Measurements from ENCODE around the gene HSPA14. TPM values are rescaled to one million over a fixed set of nuclear protein-coding genes. Genes with fewer than 3 reads are reported as not detected.

HSPA14 gene, protein sequence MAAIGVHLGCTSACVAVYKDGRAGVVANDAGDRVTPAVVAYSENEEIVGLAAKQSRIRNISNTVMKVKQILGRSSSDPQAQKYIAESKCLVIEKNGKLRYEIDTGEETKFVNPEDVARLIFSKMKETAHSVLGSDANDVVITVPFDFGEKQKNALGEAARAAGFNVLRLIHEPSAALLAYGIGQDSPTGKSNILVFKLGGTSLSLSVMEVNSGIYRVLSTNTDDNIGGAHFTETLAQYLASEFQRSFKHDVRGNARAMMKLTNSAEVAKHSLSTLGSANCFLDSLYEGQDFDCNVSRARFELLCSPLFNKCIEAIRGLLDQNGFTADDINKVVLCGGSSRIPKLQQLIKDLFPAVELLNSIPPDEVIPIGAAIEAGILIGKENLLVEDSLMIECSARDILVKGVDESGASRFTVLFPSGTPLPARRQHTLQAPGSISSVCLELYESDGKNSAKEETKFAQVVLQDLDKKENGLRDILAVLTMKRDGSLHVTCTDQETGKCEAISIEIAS
- total RNA-seq, result 7.2 and 8.3 TPM in 2 replicates

DNA sequence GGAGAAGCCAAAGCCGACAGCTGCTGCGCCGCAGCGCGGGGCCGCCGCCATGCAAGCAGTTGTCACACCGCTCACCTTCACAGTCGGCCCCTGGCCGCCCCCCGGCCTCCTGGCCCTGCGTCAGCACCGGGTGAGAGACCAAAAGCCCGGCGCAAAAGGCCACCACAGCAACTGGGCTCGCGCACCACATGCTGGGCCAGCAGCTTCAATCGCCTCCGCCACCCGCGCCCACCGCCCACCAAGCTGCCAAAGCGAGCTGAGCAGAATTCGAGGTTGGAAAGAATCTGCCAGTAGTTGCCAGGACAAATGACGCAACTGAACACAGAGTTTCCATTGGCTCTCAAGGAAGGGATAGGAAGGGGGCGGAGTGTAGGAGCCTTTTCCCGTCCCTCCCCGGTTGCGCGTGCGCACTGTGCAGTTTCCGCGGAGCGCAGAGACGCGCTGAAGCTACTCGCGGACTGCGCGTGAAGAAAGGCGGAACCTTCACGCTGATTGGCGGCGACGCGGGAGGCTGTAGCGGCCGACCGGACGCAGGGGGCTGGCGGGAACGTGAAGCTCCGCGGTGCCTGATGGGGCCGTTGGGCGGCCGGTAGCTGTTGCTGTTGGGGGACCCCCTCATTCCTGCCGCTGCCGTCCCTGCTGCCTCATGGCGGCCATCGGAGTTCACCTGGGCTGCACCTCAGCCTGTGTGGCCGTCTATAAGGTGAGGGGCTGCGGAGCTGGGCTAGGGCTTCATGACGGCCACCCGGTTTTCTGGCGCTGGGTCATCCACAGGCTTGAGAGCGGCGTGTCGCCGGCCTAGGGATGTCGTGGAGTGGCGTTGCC lies at the start of gene HSPA14, which contains the start of the genes CDNF and MSANTD7:
Gene HSPA14 (plus strand): TSS at position 550 of the 825 bp plus-strand sequence. CDS start 97 bp downstream, at position 647.
Gene CDNF (minus strand): TSS at position 281 of the 825 bp plus-strand sequence. CDS start 91 bp downstream, at position 190.
Gene MSANTD7 (plus strand): TSS at position 550 of the 825 bp plus-strand sequence. CDS start 3,979 bp downstream, outside the sequence.

DNA sequence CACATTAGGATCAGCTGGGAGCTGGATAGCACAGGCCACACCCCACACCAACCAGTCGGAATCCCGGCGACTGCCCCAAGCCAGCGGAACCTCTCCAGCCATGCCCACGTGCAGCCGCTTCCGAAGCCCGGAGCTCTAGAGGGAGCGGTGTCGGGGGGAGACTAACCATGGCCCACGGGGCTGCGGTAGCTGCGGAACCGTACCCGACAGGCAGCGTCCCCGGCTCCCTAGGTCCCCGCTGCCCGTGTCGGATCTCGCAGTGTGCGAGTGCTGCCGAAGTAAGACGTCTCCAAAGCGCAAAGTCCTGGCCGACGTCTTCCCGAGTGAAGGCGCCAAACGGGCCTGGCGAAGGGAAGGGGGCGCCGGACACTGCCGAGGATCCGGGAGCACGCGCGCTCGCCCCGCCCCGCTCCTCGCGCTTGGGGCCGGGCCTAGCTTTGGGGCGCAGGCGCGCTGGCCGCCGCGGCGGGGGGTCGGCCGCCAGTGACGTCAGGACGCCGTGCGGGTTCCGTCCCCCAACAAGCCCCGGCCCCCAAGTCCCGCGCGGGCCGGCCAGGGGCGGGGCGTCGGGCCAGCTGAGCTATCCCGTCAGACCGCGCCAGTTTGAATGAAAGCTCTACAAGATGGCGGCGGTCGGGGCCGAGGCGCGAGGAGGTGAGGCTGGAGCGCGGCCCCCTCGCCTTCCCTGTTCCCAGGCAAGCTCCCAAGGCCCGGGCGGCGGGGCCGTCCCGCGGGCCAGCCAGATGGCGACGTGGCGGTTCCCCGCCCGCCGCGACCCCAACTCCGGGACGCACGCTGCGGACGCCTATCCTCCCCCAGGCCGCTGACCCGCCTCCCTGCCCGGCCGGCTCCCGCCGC lies 40.4 kb downstream of the HSPA14 start, which contains the start of gene SUV39H2:
Gene SUV39H2 (plus strand): TSS at position 601 of the 858 bp plus-strand sequence. CDS start 23 bp downstream, at position 624.

Other genes with a start within 250 kb of the HSPA14 start
- 43.5 TPM in 2 replicates for gene FAM107B, start 63.4 kb upstream of the HSPA14 start, total RNA-seq
- 0.59 and 2.6 TPM in 2 replicates for gene CDNF, start 269 bp upstream of the HSPA14 start, total RNA-seq
- gene MSANTD7, start within 50 bp of the HSPA14 start, total RNA-seq, result 15.2 and 16.5 TPM in 2 replicates
- 6.4 and 10.0 TPM in 2 replicates for gene SUV39H2, start 40.6 kb downstream of the HSPA14 start, total RNA-seq
- gene DCLRE1C, start 115.8 kb downstream of the HSPA14 start, total RNA-seq, result 7.7 and 10.9 TPM in 2 replicates
- 0.46 TPM in 1 of 2 replicates, not detected in the other for gene MEIG1, start 121.1 kb downstream of the HSPA14 start, total RNA-seq
- 0.26 TPM in 1 of 2 replicates, not detected in the other for gene OLAH, start 205.6 kb downstream of the HSPA14 start, total RNA-seq